Panc1 (cell line): ENCODE measurements around the gene TRIM3. TPM values are rescaled to one million over a fixed set of nuclear protein-coding genes. Genes with fewer than 3 reads are reported as not detected.

ENCODE experiments used
- ATAC-seq: fragments of 200-7000 bp; cut with Tn5 transposase; 2 replicates; pipeline ENCODE4 v1.9.1; 2020; ENCODE audit warnings: mild to moderate bottlenecking, moderate library complexity
- BruUV-seq: library from RNA; stranded (reverse); fragments of 400-500 nt; replicated peaks from 2 replicates; lab custom pipeline; 2021; lab: Mats Ljungman, UMichigan
- CTCF ChIA-PET: fragments of 300-600 bp; sonication (Branson Sonifier 250); formaldehyde crosslinking; loops from one replicate; lab custom pipeline; 2022; ENCODE audit warnings: antibody characterized with exemption; lab: Charles Lee
- POLR2A ChIA-PET: fragments of 300-600 bp; sonication (Branson Sonifier 250); formaldehyde crosslinking; loops from one replicate; lab custom pipeline; 2022; ENCODE audit warnings: antibody characterized with exemption; lab: Charles Lee
- DNase-seq: peaks from one replicate; pipeline ENCODE4 v3.0.0-alpha.2; 2010; ENCODE audit warnings: low read depth, low spot score
- H3K27ac ChIP-seq: 2 replicates; pipeline ENCODE4 v1.5.1; 2011; ENCODE audit warnings: mild to moderate bottlenecking, low read length, inconsistent platforms
- H3K27me3 ChIP-seq: fragments of 200-500 bp; sonication (Bioruptor generic); 2 replicates; pipeline ENCODE4 v1.6.0; 2014; ENCODE audit warnings: low read length, inconsistent platforms; ENCODE audit not compliant: control insufficient read depth, insufficient read depth
- H3K36me3 ChIP-seq: fragments of 200-500 bp; sonication (Bioruptor generic); 2 replicates; pipeline ENCODE4 v1.5.1; 2014; ENCODE audit warnings: inconsistent platforms, mild to moderate bottlenecking, low read length, moderate library complexity; ENCODE audit not compliant: control insufficient read depth, insufficient read depth
- H3K4me1 ChIP-seq: 2 replicates; pipeline ENCODE4 v1.5.1; 2011; ENCODE audit warnings: inconsistent platforms, mild to moderate bottlenecking, low read length, moderate library complexity; ENCODE audit not compliant: control insufficient read depth, insufficient read depth
- H3K4me3 ChIP-seq, 2 experiments: 2 replicates each; pipeline ENCODE4 v1.5.1; 2011 to 2012; ENCODE audit warnings: low read depth in 2 of 2, low read length in 2 of 2, mild to moderate bottlenecking in 2 of 2, inconsistent platforms in 1 of 2, moderate library complexity in 1 of 2
- H3K9me3 ChIP-seq: fragments of 200-500 bp; sonication (Bioruptor generic); 2 replicates; pipeline ENCODE4 v1.5.1; 2014; ENCODE audit warnings: low read depth, mild to moderate bottlenecking, inconsistent platforms, low read length, moderate library complexity; ENCODE audit not compliant: control insufficient read depth, insufficient read depth
- CTCF ChIP-seq: fragments of 450-650 bp; IDR thresholded peaks from 2 replicates; pipeline ENCODE4 v1.5.1; 2017; ENCODE audit warnings: mild to moderate bottlenecking
- POLR2AphosphoS5 ChIP-seq: IDR thresholded peaks from 2 replicates; pipeline ENCODE4 v1.6.1; 2012; ENCODE audit warnings: mild to moderate bottlenecking, low read depth, low read length, moderate library complexity
- REST ChIP-seq, 2 experiments: IDR thresholded peaks; 2 replicates each; pipeline ENCODE4 v1.6.1; 2011 to 2012; ENCODE audit warnings: low read depth in 2 of 2, control low read depth in 1 of 2, low read length in 1 of 2, mild to moderate bottlenecking in 1 of 2, moderate library complexity in 1 of 2; ENCODE audit not compliant: insufficient read depth in 1 of 2
- SIN3A ChIP-seq: IDR thresholded peaks from 2 replicates; pipeline ENCODE4 v1.6.1; 2012; ENCODE audit warnings: low read depth, mild to moderate bottlenecking, low read length, moderate library complexity, borderline replicate concordance; ENCODE audit not compliant: insufficient read depth
- TCF7L2 ChIP-seq: IDR thresholded peaks from 2 replicates; pipeline ENCODE4 v1.6.1; 2011; ENCODE audit warnings: mild to moderate bottlenecking, low read depth, low read length, inconsistent platforms
- in situ Hi-C: cut with HindIII; loops from 2 replicates; pipeline ENCODE4 v1.10.0; 2016; ENCODE audit warnings: low sequenced_read_pairs, low pct_unique_long_range_greater_than_20kb
- intact Hi-C: fragments of 100-400 bp; cut with micrococcal nuclease; formaldehyde crosslinking; loops from one replicate; pipeline ENCODE4 v1.10.0; 2022; ENCODE audit not compliant: unreplicated experiment
- total RNA-seq: library from RNA; stranded (reverse); gene quantifications from one replicate; pipeline ENCODE4 v1.2.1, GENCODE V29; 2021; ENCODE audit not compliant: unreplicated experiment

Gene TRIM3
- total RNA-seq, 1 experiment from 2014 or later, result 35.4 TPM

- in situ Hi-C loops, result no loop called here
- peaks cover 4% of the 10 kb centered on the region for H3K4me1 ChIP-seq
- BruUV-seq, result no TSS peak
- DNase-seq (no peak), ATAC-seq (no peak)
- CTCF ChIA-PET, result interaction anchor here (1.8 kb wide), 1 partner anchor 39 kb away, joined by 9 read pairs; no protein-coding TSS in a partner anchor
- no peaks in the 10 kb centered on the region for H3K36me3 ChIP-seq
- POLR2A ChIA-PET, result no interaction called here
- intact Hi-C loops, result no loop called here
- peaks cover 36% of the 10 kb centered on the region for H3K27me3 ChIP-seq
- H3K27ac ChIP-seq, result no peak overlapping the region
- peak overlapping the region in 1 of 2 experiments; percentile 59; a peak in 3 of 4 replicates for H3K4me3 ChIP-seq
- TF ChIP-seq TCF7L2, result no peak
- no peak for TF ChIP-seq CTCF
- no peak for TF ChIP-seq REST (IDR thresholded peaks at IDR 0.05; ENCODE audit: insufficient read depth in 1 of 2, low read depth in 2 of 2, low read length in 1 of 2)
- no peak for TF ChIP-seq POLR2AphosphoS5
- TF ChIP-seq SIN3A, result no peak
- no peaks in the 10 kb centered on the region for H3K9me3 ChIP-seq
Observed at GRCh38 chr11:6417907-6418556, 55.7 kb downstream of the TRIM3 start.

- Histone ChIP-seq H3K36me3 (no peaks in the 10 kb centered on the region), H3K9me3 (no peaks in the 10 kb centered on the region), H3K4me1 (peaks cover 4% of the 10 kb centered on the region), H3K27me3 (peaks cover 25% of the 10 kb centered on the region), H3K4me3 (no peak overlapping the region), H3K27ac (no peak overlapping the region)
- no peak for TF ChIP-seq TCF7L2
- no peak for TF ChIP-seq SIN3A
- TF ChIP-seq CTCF, result no peak
- TF ChIP-seq REST (IDR thresholded peaks at IDR 0.05; ENCODE audit: insufficient read depth in 1 of 2, low read depth in 2 of 2, low read length in 1 of 2), result no peak
- no peak for TF ChIP-seq POLR2AphosphoS5
- ChIA-PET CTCF (no interaction called here), POLR2A (no interaction called here)
- intact Hi-C loops (no loop called here), in situ Hi-C loops (no loop called here)
- BruUV-seq, result no TSS peak
- DNase-seq (no peak), ATAC-seq (no peak)
Observed at GRCh38 chr11:6415797-6416196, 57.9 kb downstream of the TRIM3 start.
